GM04503 (cell line): Measurements from ENCODE around the gene SPARCL1.
"Not testable (repeated sequence)": the region's sequence is repeated elsewhere in the genome, so short reads cannot be mapped to it uniquely, and the experiment has no call there.

Experiments used
- DNase-seq: peaks from one replicate; pipeline ENCODE4 v3.0.0-alpha.2; 2012; ENCODE audit warnings: low read depth

Gene SPARCL1

GRCh38 chr4:87444741-87445140 lies 84.4 kb downstream of the SPARCL1 start:
- no peak for DNase-seq

DNA sequence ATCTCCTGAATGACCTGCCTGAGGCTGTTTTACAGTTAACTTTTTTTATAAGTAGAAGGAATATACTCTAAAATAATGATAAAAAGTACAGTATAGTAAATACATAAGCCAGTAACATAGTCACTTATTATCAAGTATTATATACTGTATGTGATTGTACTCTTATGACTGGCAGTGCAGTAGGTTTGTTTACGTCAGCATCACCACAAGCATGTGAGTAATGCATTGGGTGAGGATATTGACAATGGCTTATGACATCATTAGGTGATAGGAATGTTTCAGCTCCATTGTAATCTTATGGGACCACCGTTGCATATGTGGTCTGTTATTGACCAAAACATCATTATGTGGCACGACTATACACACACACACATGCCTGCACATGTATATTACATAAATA lies 86.3 kb downstream of the SPARCL1 start:
- no peak for DNase-seq

DNA sequence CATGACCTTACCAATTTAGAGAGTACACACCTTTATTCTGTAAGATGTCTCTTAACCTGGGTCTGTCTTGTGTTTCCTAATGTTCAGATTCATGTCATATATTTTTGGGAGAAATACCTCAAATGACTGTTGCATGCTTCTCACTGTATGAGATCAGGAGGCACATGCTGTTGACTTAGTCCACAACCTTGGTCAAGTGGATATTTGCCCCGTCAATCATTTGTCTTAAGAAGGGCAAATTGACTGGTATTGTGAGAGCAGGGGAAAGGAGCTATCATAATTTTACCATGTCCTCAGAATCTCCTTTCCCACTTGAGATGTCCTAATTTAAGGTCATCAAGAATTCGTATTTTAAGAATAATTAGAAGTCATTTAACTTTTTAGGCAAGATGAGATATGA lies 95.8 kb downstream of the SPARCL1 start:
- no peak for DNase-seq

GRCh38 chr4:87430038-87430437 lies 99.1 kb downstream of the SPARCL1 start:
- DNase-seq: no peak

- no peak for DNase-seq
Measured at GRCh38 chr4:87428979-87429378, 100.2 kb downstream of the SPARCL1 start.

- DNase-seq: no peak
Measured at GRCh38 chr4:87427518-87427868, 101.7 kb downstream of the SPARCL1 start.

DNA sequence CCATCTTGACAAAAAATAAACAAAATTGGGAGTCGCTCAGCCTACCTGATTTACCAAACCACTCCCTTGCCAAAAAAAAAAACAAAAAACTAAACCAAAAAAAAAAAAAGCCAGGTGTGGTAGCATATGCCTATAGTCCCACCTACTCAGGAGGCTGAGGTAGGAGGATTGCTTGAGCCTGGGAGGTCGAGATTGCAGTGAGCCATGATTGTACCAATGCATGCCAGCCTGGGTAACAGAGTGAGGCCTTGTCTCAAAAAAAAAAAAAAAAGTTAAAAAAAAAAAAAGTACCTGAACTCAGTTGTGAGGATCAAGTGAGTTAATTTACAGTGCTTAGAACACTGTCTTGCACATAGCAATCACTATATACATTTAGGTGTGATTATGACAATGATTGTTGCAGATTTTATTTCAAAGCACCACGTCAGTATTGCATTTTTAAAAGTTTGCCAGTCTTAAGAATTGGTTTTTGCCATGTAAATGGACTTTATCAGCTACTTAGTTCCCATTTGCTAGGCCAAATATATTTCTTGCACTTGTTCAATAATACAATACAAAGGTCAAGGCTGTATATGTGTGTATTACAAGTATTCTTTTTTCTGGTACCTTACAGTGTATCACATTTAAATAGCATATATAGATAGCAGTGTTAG lies 102.2 kb downstream of the SPARCL1 start:
- DNase-seq: no peak

DNA sequence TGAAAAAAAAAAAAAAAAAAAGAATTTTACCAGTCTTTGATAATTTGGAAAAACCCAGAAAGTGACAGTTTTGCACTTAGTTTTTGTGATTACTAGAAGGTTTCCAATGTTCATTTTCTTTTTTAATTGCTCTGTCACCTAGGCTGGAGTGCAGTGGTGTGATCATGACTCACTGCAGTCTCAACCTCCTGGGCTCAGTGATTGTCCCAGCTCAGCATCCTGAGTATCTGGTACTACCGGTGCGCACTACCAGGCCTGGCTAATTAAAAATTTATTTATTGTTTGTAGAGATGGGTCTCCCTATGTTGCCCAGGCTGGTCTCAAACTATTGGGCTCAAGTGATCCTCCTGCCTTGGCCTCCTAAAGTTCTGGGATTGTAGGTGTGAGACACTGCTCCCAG lies 103.5 kb downstream of the SPARCL1 start:
- no peak for DNase-seq

DNA sequence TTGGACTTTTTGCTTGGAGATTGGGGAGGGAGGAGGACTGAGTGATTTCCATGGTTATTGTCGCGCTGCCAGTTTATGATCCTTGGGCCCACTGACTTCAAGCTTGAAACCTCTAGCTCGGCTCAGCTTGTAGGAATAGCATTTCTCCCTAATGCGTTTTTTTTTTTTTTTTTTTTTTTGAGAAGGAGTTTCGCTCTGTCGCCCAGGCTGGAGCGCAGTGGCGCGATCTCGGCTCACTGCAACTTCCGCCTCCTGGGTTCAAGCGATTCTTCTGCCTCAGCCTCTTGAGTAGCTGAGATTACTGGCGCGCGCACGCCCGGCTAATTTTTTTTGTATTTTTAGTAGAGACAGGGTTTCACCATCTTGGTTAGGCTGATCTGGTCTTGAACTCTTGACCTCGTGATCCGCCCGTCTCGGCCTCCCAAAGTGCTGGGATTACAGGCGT lies 105.1 kb downstream of the SPARCL1 start:
- not testable (repeated sequence) for DNase-seq
